ENCODE results near the gene STK10. TPM values are rescaled to one million over a fixed set of nuclear protein-coding genes. Genes with fewer than 3 reads are reported as not detected.

The STK10 gene
- total RNA-seq, 4 donors from 2014 or later: 32.6 to 61.6 (median 43.1) TPM

DNA sequence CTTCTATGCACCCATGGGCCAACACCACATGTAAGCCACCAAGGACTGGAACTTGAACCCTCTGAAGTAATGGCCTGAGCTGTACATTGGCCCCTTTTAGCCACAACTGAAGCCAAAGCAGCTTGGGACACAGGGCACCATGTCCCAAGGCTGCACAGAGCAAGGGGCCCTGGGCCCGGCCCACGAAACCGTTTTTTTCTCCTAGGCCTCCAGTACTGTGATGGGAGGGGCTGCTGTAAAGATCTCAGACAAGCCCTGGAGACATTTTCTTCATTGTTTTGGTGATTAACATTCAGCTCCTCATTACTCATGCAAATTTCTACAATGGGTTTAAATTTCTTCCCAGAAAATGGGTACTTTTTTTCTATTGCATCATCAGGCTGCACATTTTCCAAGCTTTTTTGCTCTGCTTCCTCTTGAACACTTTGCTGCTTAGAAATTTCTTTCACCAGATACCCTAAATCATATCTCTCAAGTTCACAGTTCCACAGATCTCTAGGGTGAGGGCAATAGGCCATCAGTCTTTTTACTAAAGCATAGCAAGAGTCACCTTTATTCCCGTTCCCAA lies 156.0 kb downstream of the STK10 start:
- TF ChIP-seq, protein P1, sequence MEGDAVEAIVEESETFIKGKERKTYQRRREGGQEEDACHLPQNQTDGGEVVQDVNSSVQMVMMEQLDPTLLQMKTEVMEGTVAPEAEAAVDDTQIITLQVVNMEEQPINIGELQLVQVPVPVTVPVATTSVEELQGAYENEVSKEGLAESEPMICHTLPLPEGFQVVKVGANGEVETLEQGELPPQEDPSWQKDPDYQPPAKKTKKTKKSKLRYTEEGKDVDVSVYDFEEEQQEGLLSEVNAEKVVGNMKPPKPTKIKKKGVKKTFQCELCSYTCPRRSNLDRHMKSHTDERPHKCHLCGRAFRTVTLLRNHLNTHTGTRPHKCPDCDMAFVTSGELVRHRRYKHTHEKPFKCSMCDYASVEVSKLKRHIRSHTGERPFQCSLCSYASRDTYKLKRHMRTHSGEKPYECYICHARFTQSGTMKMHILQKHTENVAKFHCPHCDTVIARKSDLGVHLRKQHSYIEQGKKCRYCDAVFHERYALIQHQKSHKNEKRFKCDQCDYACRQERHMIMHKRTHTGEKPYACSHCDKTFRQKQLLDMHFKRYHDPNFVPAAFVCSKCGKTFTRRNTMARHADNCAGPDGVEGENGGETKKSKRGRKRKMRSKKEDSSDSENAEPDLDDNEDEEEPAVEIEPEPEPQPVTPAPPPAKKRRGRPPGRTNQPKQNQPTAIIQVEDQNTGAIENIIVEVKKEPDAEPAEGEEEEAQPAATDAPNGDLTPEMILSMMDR (IDR thresholded peaks at IDR 0.05; ENCODE audit: low read depth): no peak

DNA sequence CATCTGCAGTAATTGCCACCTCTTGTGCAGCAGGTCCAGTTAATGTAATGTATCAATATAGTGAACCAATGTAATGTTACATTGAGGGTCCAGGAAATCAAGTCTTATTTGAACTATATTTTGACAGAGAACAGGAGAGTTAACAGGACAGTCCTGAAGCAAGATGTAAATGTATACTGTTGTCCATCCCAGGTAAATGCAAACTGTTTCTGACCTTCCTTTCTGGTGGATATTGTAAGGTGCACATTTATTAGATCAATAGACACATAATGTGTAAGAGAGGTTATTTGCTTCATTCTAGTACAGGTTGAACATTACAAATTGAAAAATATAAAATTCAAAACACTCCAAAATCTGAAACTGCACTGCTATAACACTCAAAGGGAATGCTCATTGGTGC lies 158.1 kb downstream of the STK10 start:
- TF ChIP-seq, protein P1 (IDR thresholded peaks at IDR 0.05; ENCODE audit: low read depth): no peak

DNA sequence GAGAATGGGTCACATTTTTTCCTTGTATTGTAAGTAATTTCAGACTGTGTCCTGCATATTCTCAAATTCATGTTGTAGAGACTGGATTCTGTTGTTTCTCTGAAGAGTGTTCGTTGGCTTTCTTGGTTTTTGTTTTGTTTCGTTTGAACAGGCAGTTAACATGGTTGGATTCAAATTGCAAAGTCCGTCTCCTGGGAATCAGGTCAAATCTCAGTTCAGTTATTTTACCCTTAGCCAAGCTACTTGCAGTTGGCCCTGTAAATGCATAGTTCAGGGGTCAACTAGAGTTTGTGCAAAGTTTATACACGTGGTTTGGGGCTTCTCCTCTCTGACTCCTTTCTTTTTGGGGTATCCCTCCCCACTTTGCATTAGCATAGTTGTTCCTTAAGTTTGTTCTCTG lies 159.9 kb downstream of the STK10 start:
- TF ChIP-seq, protein P1 (IDR thresholded peaks at IDR 0.05; ENCODE audit: low read depth): no peak

DNA sequence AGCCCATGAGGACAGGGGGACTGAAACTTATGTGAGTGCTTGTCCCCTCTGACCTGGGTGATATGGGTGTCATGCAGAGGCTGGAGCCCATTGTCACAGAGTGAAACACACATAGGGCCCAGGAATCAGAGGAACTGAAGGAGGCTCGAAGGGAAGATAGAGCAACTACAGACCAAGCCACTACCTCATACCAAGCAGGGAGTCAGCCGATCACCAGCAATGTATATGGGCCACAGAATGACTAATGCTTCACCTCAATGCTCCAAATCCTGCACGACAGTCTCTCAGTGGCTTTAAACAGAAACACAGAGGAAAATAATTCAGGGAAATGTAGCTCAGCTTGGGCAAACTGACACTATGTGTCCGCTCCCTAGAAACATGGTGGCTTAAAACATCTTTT lies 172.7 kb downstream of the STK10 start:
- TF ChIP-seq, protein P1 (IDR thresholded peaks at IDR 0.05; ENCODE audit: low read depth): no peak

DNA sequence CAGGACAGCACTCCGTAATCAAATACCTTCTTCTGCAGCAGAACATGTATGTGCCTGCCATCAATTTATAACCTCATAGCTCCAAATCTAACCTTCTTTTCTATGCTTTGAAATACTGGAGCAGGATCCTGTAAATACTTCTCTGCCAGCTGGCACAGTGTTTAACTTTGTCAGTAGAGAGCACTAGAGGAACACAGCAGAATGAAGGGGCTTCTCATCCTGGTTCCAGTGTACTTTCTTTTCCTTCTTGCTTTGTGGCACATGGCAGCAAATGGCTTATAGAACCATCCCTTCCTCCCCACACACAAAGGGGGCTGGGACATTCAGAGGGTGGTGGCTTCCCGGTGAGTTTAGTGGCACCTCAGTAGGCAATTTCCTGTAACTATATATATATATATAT lies 177.7 kb downstream of the STK10 start:
- TF ChIP-seq, protein P1 (IDR thresholded peaks at IDR 0.05; ENCODE audit: low read depth): no peak

DNA sequence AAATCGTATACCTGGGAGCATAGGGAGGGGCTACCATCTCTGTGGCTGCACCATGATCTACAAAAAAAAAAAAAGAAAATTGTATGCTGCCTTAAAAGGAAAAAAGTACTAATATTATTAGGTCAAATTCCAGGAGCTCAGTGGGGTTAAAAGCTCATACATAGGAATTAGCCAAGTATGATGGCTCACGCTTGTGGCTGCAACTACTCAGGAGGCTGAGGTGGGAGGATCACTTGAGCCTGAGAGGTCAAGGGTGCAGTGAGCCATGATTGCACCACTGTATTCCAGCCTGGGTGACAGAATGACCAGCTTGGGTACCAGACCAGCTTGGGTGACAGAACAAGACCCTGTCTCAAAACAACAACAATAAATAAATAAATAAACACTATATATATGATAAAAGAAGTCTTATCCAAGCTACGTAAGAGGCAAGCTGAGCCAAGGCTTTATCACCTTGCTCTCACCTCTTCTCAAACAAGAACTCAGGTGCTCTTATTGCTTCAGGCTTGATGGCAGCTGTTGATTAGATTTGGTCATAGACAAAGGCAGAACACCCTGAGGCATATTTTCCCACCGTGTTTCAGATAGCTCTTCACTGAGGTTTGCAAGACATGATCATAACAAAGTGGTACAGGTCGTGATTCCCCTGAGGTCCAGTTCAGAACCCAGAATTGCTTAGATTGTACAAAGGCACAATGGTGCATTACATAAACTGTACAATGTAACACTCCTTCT lies 178.3 kb downstream of the STK10 start:
- TF ChIP-seq, protein P1 (IDR thresholded peaks at IDR 0.05; ENCODE audit: low read depth): no peak

DNA sequence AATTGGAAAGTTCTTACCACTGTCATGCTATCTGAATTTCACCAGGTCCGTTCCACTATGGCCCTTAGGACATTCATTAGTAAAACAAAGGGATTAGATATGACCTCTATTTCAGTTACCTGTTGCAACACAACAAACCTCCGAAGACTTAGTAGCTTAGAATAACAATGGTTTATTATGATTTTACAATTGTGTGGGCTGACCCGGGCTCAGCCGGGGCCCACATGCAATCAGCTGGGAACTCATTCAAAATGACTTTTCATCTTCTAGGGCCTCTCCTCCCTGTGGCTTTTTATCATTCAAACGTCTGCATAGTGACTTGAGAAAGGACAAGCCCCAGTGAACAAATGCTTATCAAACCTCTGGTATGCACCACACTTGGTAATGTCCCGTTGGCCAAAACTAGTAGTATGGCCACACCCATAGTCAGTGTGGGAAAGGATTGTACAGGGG lies 179.3 kb downstream of the STK10 start:
- TF ChIP-seq, protein P1 (IDR thresholded peaks at IDR 0.05; ENCODE audit: low read depth): no peak
